ENCODE measurements around the gene TMEM236.

- TF ChIP-seq CTCF (IDR thresholded peaks at IDR 0.05; ENCODE audit: low read depth, low read length) = no peak
- TF ChIP-seq EZH2phosphoT487 (IDR thresholded peaks at IDR 0.05; ENCODE audit: low read depth) = no peak
These were observed 69.9 kb downstream of the TMEM236 start for GRCh38 chr10:17821893-17822292.
